Erythroblast (primary cell): ENCODE data around the gene SLC25A46.

ENCODE experiments used
- GATA1 ChIP-seq: IDR thresholded peaks from 2 replicates; pipeline ENCODE4 v1.6.1; 2011; ENCODE audit warnings: low read depth, mild to moderate bottlenecking, control low read depth, low read length, moderate library complexity
- POLR2A ChIP-seq: IDR thresholded peaks from 2 replicates; pipeline ENCODE4 v1.6.1; 2011; ENCODE audit warnings: mild to moderate bottlenecking, low read length

GRCh38 chr5:110726249-110727024 is 12.4 kb upstream of the SLC25A46 start, which contains the start of gene TMEM232:
- TF ChIP-seq POLR2A (no peak), GATA1 (no peak)
